HEK293T (cell line): ENCODE measurements around the gene FXYD7.

Source experiments
- ARNT ChIP-seq: fragments of 450-650 bp; IDR thresholded peaks from 2 replicates; pipeline ENCODE4 v1.6.1; 2017; ENCODE audit warnings: mild to moderate bottlenecking
- BHLHE40 ChIP-seq: fragments of 450-650 bp; IDR thresholded peaks from 2 replicates; pipeline ENCODE4 v1.6.1; 2016; ENCODE audit warnings: mild to moderate bottlenecking, moderate library complexity, borderline replicate concordance
- ELF4 ChIP-seq: fragments of 450-650 bp; IDR thresholded peaks from 2 replicates; pipeline ENCODE4 v1.6.1; 2017; ENCODE audit warnings: antibody characterized with exemption
- FOXA1 ChIP-seq: fragments of 450-650 bp; IDR thresholded peaks from 2 replicates; pipeline ENCODE4 v1.6.1; 2016; ENCODE audit warnings: mild to moderate bottlenecking
- FOXK2 ChIP-seq: fragments of 450-650 bp; IDR thresholded peaks from 2 replicates; pipeline ENCODE4 v1.6.1; 2016; ENCODE audit warnings: mild to moderate bottlenecking
- FOXM1 ChIP-seq: fragments of 450-650 bp; IDR thresholded peaks from 2 replicates; pipeline ENCODE4 v1.6.1; 2017; ENCODE audit warnings: mild to moderate bottlenecking, borderline replicate concordance
- HDGF ChIP-seq: fragments of 450-650 bp; IDR thresholded peaks from 2 replicates; pipeline ENCODE4 v1.6.1; 2017; ENCODE audit warnings: antibody characterized with exemption, borderline replicate concordance
- L3MBTL2 ChIP-seq: fragments of 450-650 bp; conservative IDR thresholded peaks from 2 replicates; pipeline ENCODE4 v1.6.1; 2016; ENCODE audit warnings: mild to moderate bottlenecking
- LEF1 ChIP-seq: fragments of 450-650 bp; IDR thresholded peaks from 2 replicates; pipeline ENCODE4 v1.6.1; 2017; ENCODE audit warnings: mild to moderate bottlenecking, borderline replicate concordance
- NFRKB ChIP-seq: fragments of 450-650 bp; IDR thresholded peaks from 2 replicates; pipeline ENCODE4 v1.6.1; 2016; ENCODE audit warnings: mild to moderate bottlenecking, moderate library complexity
- SP1 ChIP-seq: fragments of 450-650 bp; IDR thresholded peaks from 2 replicates; pipeline ENCODE4 v1.6.1; 2017
- TARDBP ChIP-seq: fragments of 450-650 bp; IDR thresholded peaks from 2 replicates; pipeline ENCODE4 v1.6.1; 2016
- TF ChIP-seq, protein P1 (sequence below): fragments of 450-650 bp; IDR thresholded peaks from 2 replicates; pipeline ENCODE4 v1.6.1; 2016

- TF ChIP-seq FOXK2 (no peak), LEF1 (no peak), TARDBP (no peak), BHLHE40 (no peak), ELF4 (no peak), FOXM1 (no peak), SP1 (no peak), FOXA1 (no peak), L3MBTL2 (no peak), ARNT (no peak), NFRKB (no peak), HDGF (no peak)
- TF ChIP-seq, protein P1, sequence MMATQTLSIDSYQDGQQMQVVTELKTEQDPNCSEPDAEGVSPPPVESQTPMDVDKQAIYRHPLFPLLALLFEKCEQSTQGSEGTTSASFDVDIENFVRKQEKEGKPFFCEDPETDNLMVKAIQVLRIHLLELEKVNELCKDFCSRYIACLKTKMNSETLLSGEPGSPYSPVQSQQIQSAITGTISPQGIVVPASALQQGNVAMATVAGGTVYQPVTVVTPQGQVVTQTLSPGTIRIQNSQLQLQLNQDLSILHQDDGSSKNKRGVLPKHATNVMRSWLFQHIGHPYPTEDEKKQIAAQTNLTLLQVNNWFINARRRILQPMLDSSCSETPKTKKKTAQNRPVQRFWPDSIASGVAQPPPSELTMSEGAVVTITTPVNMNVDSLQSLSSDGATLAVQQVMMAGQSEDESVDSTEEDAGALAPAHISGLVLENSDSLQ: no peak
Observed at GRCh38 chr19:35133826-35134225, 9.2 kb upstream of the FXYD7 start.
